HG03521 (cell line): ENCODE measurements around the gene LAMA2.

Experiments used
- ATAC-seq: cut with Tn5 transposase; IDR thresholded peaks from one replicate; pipeline ENCODE4 v1.9.1; 2021; ENCODE audit warnings: mild to moderate bottlenecking, moderate library complexity; ENCODE audit not compliant: unreplicated experiment

The LAMA2 gene

GRCh38 chr6:129351807-129352206 is 468.9 kb downstream of the LAMA2 start:
- ATAC-seq = no peak

GRCh38 chr6:129353067-129353466 is 470.1 kb downstream of the LAMA2 start:
- no peak for ATAC-seq

- no peak for ATAC-seq
Measured at GRCh38 chr6:129356129-129356528, 473.2 kb downstream of the LAMA2 start.

GRCh38 chr6:129359811-129360681 is 477.1 kb downstream of the LAMA2 start:
- ATAC-seq = no peak

GRCh38 chr6:129360682-129360955 is 477.7 kb downstream of the LAMA2 start:
- no peak for ATAC-seq

GRCh38 chr6:129364037-129364436 is 481.1 kb downstream of the LAMA2 start:
- no peak for ATAC-seq

GRCh38 chr6:129364767-129365166 is 481.8 kb downstream of the LAMA2 start:
- no peak for ATAC-seq

- no peak for ATAC-seq
Measured at GRCh38 chr6:129368076-129368475, 485.1 kb downstream of the LAMA2 start.

GRCh38 chr6:129368970-129369369 is 486.0 kb downstream of the LAMA2 start:
- ATAC-seq = no peak

GRCh38 chr6:129369737-129370136 is 486.8 kb downstream of the LAMA2 start:
- no peak for ATAC-seq

- no peak for ATAC-seq
Measured at GRCh38 chr6:129370268-129370916, 487.5 kb downstream of the LAMA2 start.

- ATAC-seq = no peak
Measured at GRCh38 chr6:129381885-129382284, 498.9 kb downstream of the LAMA2 start.

GRCh38 chr6:129382916-129383315 is 500.0 kb downstream of the LAMA2 start:
- no peak for ATAC-seq

- no peak for ATAC-seq
Measured at GRCh38 chr6:129385117-129385516, 502.2 kb downstream of the LAMA2 start.

GRCh38 chr6:129390900-129391299 is 508.0 kb downstream of the LAMA2 start:
- ATAC-seq = no peak

- ATAC-seq = no peak
Measured at GRCh38 chr6:129393654-129394053, 510.7 kb downstream of the LAMA2 start.

GRCh38 chr6:129398764-129399163 is 515.8 kb downstream of the LAMA2 start:
- ATAC-seq = no peak

- ATAC-seq = no peak
Measured at GRCh38 chr6:129402244-129402643, 519.3 kb downstream of the LAMA2 start.

GRCh38 chr6:129411092-129411491 is 528.2 kb downstream of the LAMA2 start:
- ATAC-seq = no peak

- no peak for ATAC-seq
Measured at GRCh38 chr6:129416337-129416990, 533.5 kb downstream of the LAMA2 start.

GRCh38 chr6:129417416-129418086 is 534.6 kb downstream of the LAMA2 start:
- no peak for ATAC-seq
